SW480 (cell line): ENCODE results near the gene DNAH12.
"Not testable (repeated sequence)": the region's sequence is repeated elsewhere in the genome, so short reads cannot be mapped to it uniquely, and the experiment has no call there.

Source experiments
- DNase-seq: peaks from one replicate; pipeline ENCODE4 v3.0.0-alpha.2; 2016; ENCODE audit warnings: low spot score

Gene DNAH12

DNA sequence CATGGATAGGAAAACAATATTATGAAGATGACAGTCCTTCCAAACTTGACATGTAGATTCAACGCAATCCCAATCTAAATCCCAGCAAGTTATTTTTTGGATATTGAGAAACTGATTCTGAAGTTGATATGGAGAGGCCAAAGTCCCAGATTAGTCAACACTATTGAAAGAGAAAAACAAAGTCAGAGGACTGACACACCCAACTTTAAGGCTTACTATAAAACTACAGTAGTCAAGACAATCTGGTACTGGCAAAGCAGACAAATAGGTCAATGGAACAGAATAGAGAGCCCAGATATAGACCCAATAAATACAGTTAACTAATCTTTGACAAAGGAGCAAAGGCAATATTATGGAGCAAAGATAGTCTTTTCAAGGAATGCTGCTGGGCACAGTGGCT lies 132.4 kb downstream of the DNAH12 start:
- DNase-seq = no peak

- no peak for DNase-seq
Measured at GRCh38 chr3:57409471-57409870, 134.7 kb downstream of the DNAH12 start.

DNA sequence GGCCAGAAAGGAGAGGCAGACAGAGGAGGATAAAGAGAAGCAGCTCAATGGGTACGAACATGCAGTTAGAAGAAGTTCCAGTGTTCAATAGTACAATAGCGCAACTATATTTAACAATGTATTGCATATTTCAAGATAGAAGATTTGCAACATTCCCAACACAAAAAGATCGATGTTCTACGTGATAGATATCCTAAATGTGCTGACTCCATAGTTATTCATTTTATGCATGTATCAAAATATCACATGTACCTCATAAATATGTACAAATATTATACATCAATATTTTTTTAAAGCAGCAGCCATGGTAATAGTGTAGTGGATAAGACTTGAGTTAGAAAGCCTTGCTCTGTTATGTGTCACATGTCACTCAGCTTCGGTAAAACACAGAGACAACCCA lies 141.5 kb downstream of the DNAH12 start:
- no peak for DNase-seq

GRCh38 chr3:57397175-57398026 lies 146.7 kb downstream of the DNAH12 start:
- DNase-seq = peak; percentile 79

- DNase-seq = no peak
Measured at GRCh38 chr3:57393977-57394376, 150.2 kb downstream of the DNAH12 start.

GRCh38 chr3:57391767-57392166 lies 152.4 kb downstream of the DNAH12 start:
- no peak for DNase-seq

DNA sequence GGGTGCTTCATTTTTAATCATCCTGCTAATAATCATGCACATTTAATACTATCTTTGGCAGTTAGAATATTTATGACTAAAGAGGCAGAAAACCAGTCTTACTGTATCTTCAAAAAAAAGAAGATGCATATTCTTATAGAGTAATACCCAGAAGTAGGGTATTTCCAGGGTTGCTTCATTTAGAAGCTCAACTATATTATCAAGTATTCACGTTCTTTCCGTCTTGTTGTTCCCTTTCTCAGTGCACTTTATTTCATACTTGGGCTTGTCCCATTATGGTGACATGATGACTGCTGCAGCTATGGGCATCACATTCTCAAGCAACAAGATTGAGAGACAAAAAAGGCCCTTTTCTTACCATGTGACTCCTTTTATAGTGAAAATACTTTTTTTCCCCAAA lies 154.9 kb downstream of the DNAH12 start:
- DNase-seq = no peak

DNA sequence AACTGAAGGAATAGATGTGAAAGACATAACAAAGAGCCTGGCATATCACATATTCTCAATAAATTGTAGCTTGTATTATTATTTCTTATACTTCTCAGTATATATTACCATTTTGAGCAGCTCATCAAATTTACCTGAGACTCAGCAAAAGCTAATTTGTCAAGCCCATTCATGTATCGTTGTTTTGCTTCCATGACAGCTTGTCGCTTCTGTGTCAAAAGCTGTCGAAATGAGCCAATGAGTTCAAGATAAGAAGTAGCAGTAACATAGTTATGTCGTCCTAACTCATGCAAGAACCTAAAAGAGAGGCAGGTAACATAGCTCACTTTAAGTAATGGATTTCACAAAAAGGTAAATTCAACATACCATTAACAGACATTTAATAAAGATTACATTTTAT lies 157.8 kb downstream of the DNAH12 start:
- no peak for DNase-seq

DNA sequence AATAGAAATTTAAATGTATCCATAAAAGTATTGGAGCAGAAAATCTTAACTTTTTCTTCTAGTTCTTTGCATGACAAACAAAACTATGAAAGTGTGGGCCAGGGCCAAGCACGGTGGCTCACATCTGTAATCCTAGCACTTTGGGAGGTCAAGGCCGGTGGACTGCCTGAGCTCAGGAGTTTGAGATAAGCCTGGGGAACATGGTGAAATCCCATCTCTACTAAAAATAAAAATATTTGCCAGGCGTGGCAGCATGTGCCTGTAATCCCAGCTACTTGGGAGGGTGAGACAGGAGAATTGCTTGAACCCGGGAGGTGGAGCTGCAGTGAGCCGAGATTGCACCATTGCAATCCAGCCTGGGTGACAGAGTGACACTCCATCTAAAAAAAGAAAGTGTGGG lies 158.6 kb downstream of the DNAH12 start:
- no peak for DNase-seq

GRCh38 chr3:57383838-57384237 lies 160.3 kb downstream of the DNAH12 start:
- DNase-seq = no peak

DNA sequence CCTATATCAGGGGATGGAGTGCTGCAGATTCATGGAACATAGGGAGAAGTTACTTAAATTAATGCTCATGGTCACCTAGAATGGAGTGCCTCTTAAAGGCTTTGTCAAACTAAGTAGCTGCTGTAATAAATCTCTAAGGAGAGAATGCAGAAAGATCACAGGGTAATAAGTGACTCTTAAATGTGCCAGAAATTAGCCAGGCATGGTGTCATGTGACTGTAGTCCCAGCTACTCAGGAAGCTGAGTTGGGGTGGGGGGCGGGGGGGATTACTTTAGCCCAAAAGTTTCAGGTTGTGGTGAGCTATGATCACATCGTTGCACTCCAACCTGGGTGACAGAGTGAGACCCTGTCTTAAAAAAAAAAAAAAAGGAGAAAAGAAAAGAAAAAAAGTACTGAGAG lies 160.7 kb downstream of the DNAH12 start:
- no peak for DNase-seq

GRCh38 chr3:57382933-57383332 lies 161.2 kb downstream of the DNAH12 start:
- no peak for DNase-seq

- DNase-seq = no peak
Measured at GRCh38 chr3:57370341-57370740, 173.8 kb downstream of the DNAH12 start.

GRCh38 chr3:57365089-57365488 lies 179.1 kb downstream of the DNAH12 start:
- not testable (repeated sequence) for DNase-seq

DNA sequence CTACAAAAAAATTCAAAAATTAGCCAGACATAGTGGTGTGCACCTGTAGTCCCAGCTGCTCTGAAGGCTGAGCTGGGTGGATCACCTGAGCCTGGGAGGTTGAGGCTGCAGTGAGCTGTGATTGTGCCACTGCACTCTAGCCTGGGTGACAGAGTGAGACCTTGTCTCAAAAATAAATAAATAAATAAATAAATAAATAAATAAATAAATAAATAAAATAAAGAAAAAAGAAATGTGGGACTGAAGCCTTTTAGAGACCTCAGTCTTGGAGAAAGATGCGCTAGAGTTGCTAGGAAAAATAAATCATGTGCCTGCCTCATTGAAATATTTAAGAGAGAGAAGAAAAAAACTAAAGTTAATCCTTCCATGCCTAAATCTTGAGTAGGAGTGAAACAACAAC lies 187.9 kb downstream of the DNAH12 start:
- DNase-seq = not testable (repeated sequence)

- DNase-seq = no peak
Measured at GRCh38 chr3:57354768-57355167, 189.4 kb downstream of the DNAH12 start.

GRCh38 chr3:57350271-57350670 lies 193.9 kb downstream of the DNAH12 start:
- DNase-seq = no peak

- not testable (repeated sequence) for DNase-seq
Measured at GRCh38 chr3:57339071-57339642, 205.0 kb downstream of the DNAH12 start.

DNA sequence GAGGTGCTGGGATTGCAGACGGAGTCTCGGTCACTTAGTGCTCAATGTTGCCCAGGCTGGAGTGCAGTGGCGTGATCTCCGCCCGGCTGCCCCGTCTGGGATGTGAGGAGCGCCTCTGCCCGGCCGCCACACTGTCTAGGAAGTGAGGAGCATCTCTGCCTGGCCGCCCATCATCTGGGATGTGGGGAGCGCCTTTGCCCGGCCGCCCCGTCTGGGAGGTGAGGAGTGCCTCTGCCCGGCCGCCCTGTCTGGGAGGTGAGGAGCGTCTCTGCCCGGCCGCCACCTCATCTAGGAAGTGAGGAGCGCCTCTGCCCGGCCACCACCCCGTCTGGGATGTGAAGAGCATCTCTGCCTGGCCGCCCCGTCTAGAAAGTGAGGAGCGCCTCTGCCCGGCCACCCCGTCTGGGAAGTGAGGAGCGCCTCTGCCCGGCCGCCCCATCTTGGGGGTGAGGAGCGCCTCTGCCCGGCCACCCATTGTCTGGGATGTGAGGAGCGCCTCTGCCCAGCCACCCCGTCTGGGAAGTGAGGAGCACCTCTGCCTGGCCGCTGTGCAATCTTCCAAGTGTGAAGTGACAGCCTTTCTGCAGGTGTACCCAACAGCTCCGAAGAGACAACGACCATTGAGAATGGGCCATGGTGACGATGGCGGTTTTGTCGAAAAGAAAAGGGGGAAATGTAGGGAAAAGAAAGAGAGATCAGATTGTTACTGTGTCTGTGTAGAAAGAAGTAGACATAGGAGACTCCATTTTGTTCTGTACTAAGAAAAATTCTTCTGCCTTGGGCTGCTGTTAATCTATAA lies 205.7 kb downstream of the DNAH12 start:
- not testable (repeated sequence) for DNase-seq

GRCh38 chr3:57335283-57335938 lies 208.7 kb downstream of the DNAH12 start:
- no peak for DNase-seq

DNA sequence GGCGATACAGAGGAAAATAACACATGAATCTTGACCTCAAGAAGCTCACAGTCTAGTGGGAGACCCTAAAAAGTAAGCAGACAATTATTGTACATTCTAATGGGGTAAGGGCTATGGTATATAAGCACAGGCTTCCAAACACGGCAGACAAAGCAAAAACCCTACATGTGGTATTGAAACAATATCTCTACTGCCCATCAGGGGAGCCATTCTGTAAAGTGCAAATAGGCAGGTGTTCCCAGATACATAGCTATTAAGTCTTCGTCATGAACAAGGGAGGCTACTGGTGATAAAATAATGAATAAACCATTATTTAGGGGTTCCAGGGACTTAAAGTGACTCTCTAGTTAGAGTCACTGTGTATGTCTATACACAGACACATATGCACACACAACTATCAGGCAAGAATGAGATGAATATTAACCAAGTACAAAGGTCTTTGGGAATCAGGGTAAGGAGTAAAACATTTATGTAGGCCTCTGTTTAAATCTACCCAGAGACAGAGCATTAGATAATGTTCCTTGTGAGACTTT lies 213.0 kb downstream of the DNAH12 start:
- no peak for DNase-seq

DNA sequence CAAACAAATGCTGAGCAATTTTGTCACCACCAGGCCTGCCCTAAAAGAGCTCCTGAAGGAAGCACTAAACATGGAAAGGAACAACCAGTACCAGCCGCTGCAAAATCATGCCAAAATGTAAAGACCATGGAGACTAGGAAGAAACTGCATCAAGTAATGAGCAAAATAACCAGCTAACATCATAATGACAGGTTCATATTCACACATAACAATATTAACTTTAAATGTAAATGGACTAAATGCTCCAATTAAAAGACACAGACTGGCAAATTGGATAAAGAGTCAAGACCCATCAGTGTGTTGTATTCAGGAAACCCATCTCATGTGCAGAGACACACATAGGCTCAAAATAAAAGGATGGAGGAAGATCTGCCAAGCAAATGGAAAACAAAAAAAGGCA lies 217.6 kb downstream of the DNAH12 start:
- not testable (repeated sequence) for DNase-seq
